ENCODE measurements around the gene ZCWPW1. TPM values are rescaled to one million over a fixed set of nuclear protein-coding genes. Genes with fewer than 3 reads are reported as not detected.

Gene ZCWPW1
- total and polyA plus RNA-seq, 7 donors = 1.2 to 9.4 (median 5.4) TPM

DNA sequence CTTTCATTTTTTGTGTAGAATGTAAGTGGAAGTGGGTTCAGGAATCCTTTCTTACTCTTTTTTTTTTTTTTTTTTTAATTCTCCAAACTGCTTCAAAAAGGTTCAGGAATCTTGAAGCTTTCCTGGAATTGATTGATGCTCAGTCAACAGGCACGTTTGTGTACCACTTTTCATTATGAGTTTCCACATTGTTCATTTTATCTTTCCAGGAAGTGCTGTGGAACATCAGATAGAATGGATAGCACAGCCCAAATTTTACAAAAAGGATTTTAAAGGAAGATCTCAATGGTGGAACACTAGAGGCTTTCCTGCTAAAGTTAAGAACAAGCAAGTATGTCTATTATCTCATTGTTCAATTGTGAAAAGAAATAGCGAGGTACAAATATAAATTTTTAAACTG is 9.7 kb upstream of the ZCWPW1 start:
- intact Hi-C loops (cut with DNase I) = no loop called here
- Histone ChIP-seq H3K4me1 (peaks cover 0 to 20% (median 13%) of the 10 kb centered on the region in 4 donors), H3K9me3 (no peaks in the 10 kb centered on the region), H3K36me3 (peaks cover 8 to 16% (median 11%) of the 10 kb centered on the region in 4 donors), H3K27me3 (no peaks in the 10 kb centered on the region), H3K4me3 (no peak overlapping the region), H3K27ac (no peak overlapping the region)
- 53 to 66% methylated on average over 2 of the region's 2 CpGs for WGBS, 2 donors
- no peak for DNase-seq
- TF ChIP-seq POLR2A (IDR thresholded peaks at IDR 0.05) (no peak), CTCF (IDR thresholded peaks at IDR 0.05) (no peak), EP300 (IDR thresholded peaks at IDR 0.05) (no peak), POLR2AphosphoS5 (IDR thresholded peaks at IDR 0.05) (no peak)

DNA sequence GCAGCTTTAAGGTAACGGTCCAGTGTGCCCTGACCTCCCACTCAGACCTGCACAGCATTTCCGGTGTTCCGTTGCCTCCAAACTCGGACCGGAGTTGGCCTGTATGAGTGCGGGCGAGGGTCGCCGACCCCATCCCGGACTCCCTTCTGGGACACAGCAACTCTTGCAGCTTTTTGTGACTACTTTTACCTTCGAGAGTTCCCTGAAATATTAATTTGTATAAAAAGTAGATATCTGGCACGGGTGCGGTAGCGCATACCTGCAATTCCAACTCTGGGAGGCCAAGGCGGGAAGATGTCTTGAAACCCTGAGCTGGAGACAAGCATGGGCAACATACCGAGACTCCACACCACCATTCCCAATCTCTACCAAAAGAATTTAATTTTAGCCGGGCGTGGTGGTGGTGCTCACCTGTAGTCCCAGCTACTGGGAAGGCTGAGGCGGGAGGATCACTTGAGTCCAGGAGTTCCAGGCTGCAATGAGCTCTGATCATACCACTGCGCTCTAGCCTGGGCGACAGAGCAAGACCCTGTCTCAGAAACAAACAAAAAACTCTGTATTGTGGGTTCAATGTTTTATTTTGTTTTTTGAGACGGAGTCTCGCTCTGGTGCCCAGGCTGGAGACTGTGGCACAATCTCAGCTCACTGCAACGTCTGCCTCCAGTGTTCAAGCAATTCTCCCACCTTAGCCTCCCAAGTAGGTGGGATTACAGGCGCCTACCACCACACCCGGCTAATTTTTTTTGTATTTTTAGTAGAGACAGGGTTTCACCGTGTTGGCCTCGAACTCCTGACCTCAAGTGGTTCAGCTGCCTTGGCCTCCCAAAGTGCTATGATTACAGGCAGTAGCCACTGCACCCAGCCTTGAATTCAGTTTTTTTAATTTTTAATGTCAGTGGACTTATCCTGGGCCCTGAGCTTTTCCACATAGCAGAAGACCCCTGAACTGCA is 8.9 kb upstream of the ZCWPW1 start:
- H3K27me3 ChIP-seq = no peaks in the 10 kb centered on the region
- peak overlapping the region; percentile 94 to 98 (median 96) for H3K27ac ChIP-seq
- H3K4me3 ChIP-seq = peak overlapping the region in 2 of 4 donors; percentile 83 to 92
- H3K9me3 ChIP-seq = no peaks in the 10 kb centered on the region
- peak; percentile 76 for DNase-seq
- WGBS, 2 donors = 92 to 93% methylated on average over 28 of the region's 28 CpGs
- intact Hi-C loops (cut with DNase I) = no loop called here
- H3K4me1 ChIP-seq = peaks cover 0 to 25% (median 18%) of the 10 kb centered on the region in 4 donors
- H3K36me3 ChIP-seq = peaks cover 8 to 22% (median 16%) of the 10 kb centered on the region in 4 donors
- TF ChIP-seq POLR2AphosphoS5 (IDR thresholded peaks at IDR 0.05) = no peak
- TF ChIP-seq EP300 (IDR thresholded peaks at IDR 0.05) = no peak
- no peak for TF ChIP-seq POLR2A (IDR thresholded peaks at IDR 0.05)
- no peak for TF ChIP-seq CTCF (IDR thresholded peaks at IDR 0.05)

DNA sequence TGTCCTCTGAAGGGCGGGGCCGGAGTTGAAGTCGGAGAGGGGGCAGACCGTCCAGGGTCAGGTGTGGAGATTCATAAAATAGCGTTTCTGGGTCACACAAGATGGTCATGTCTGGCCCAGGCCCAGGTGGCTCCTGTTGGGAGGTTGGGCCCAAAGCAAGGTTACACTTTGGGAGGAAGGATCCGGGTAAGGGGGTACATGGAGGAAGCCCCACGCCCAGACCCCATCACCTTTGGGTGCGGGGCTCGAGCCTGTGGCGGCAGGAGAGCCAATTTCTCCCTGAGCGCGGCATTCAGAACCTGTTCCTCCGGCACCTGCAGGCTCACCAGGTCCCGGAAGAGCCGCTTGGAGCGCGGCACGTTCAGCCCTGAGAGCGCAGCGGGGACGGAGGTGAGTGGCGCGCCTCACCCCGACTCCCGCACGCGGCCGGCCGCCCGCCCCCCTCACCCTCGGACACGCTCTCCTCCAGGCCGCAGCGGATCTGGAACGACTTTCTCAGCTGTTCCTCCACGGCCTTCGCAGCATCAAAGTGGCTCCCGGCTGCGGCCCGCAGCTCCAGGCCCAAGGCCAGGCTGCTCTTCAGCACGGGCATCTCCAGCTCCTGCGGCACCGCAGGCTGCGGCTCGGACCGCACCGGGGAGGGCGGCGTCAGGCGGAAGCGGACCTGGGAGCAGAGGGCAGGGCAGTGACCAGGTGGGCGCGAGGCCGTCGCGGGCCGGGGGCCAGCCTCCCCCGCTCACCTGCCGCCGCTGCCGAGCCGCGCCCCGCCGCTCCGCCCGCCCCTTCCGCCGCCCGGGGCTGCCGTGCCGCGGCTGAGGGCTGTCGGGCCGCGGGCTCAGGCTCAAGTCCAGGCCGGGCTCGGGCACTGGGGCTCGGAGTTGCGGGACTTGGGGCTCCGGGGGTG is 7.2 kb upstream of the ZCWPW1 start:
- peak overlapping the region; percentile 83 to 96 (median 91) for H3K4me3 ChIP-seq
- H3K4me1 ChIP-seq = peaks cover 0 to 43% (median 35%) of the 10 kb centered on the region in 4 donors
- no peaks in the 10 kb centered on the region for H3K27me3 ChIP-seq
- H3K36me3 ChIP-seq = peaks cover 8 to 27% (median 16%) of the 10 kb centered on the region in 4 donors
- H3K9me3 ChIP-seq = no peaks in the 10 kb centered on the region
- DNase-seq = peak; percentile 75
- intact Hi-C loops (cut with DNase I) = loop anchor here (1.0 kb wide), 1 partner anchor 15 kb away; no protein-coding TSS in a partner anchor
- 1 to 2% methylated on average over 81 of the region's 81 CpGs for WGBS, 2 donors
- H3K27ac ChIP-seq = peak overlapping the region; percentile 94 to 98 (median 96)
- peak in 2 of 4 donors; percentile 40 to 44 for TF ChIP-seq POLR2AphosphoS5 (IDR thresholded peaks at IDR 0.05)
- no peak for TF ChIP-seq CTCF (IDR thresholded peaks at IDR 0.05)

DNA sequence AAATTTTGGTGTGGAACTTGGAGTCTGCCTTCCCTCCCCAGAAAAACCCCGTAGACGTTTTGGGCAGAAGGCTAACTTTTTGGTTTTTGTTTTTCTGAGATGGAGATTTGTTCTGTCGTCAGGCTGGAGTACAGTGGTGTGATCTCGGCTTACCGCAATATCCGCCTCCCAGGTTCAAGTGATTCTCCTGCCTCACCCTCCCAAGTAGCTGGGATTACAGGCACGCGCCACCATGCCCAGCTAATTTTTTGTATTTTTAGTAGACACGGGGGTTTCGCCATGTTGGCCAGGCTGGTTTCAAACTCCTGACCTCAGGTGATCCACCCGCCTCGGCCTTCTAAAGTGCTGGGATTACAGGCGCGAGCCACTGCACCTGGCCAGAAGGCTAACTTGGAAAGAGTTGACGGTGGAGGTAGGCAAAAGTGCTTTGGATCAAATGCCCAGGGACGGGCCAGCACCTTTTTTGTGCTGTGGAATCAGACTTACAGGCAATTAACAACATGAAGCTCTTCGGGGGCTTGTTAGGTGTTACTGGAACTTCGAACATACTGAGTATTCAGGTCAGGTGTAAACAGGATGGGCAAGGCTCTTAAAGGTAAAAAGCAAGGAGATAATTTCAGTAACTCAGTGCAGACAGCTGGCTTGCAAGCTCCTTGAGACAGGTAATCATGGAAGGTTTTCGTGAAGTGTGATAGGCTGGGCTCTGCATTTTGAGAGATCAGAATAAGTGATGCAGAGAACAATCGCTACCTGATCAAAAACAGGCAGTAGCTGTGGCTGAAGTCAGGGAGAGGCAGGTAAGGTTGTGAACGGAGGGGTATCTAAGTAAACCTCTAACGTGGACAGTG is 6.0 kb upstream of the ZCWPW1 start:
- WGBS, 2 donors = 66 to 78% methylated on average over 22 of the region's 22 CpGs
- TF ChIP-seq POLR2AphosphoS5 (IDR thresholded peaks at IDR 0.05) = no peak
- no peak for TF ChIP-seq POLR2A (IDR thresholded peaks at IDR 0.05)
- TF ChIP-seq EP300 (IDR thresholded peaks at IDR 0.05) = no peak
- TF ChIP-seq CTCF (IDR thresholded peaks at IDR 0.05) = no peak
- Histone ChIP-seq H3K9me3 (no peaks in the 10 kb centered on the region), H3K4me3 (peak overlapping the region in 3 of 4 donors; percentile 83 to 96 (median 92)), H3K27me3 (no peaks in the 10 kb centered on the region), H3K36me3 (peaks cover 8 to 27% (median 16%) of the 10 kb centered on the region in 4 donors), H3K27ac (peak overlapping the region in 3 of 4 donors; percentile 94 to 98 (median 97)), H3K4me1 (peaks cover 0 to 48% (median 41%) of the 10 kb centered on the region in 4 donors)
- peak; percentile 55 for DNase-seq
- intact Hi-C loops (cut with DNase I) = no loop called here
